ENCODE results near the gene MYL11. TPM values are rescaled to one million over a fixed set of nuclear protein-coding genes. Genes with fewer than 3 reads are reported as not detected.

MYL11 gene
- polyA plus RNA-seq, 1 donor = 14.6 TPM

DNA sequence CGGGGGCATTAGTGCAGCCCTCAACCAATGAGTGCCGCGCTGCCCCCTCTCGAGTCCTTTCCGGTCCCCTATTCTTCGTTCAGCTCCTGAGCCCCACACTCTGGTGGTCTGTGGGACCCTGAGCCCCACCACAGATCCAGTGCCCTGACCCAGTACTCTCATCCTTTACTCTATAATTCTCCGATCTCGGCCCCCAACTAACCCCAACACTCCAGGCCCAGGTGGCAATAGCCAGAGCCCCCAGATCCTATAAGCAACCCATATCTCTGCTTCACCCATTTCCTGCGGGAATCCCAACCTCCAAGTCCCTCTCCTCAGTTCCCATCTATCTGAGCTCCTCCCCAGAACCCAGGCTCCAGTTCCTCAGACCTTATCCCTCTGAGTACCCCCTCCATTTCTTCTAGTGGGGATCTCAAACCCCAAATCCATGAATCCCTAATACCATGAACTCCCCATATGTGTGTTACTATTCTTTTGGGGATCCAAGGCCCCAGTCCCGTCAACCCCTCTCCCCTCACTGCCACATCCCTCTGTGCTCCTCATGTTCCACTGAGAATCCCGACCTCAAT is 3.3 kb upstream of the MYL11 start:
- 80% methylated on average over 1 of the region's 11 CpGs for WGBS (ENCODE audit: insufficient coverage, low lambda C conversion rate)
- no peak for DNase-seq
- peaks cover 4% of the 10 kb centered on the region for H3K36me3 ChIP-seq (ENCODE audit: control insufficient read depth, insufficient read depth, low read length)

DNA sequence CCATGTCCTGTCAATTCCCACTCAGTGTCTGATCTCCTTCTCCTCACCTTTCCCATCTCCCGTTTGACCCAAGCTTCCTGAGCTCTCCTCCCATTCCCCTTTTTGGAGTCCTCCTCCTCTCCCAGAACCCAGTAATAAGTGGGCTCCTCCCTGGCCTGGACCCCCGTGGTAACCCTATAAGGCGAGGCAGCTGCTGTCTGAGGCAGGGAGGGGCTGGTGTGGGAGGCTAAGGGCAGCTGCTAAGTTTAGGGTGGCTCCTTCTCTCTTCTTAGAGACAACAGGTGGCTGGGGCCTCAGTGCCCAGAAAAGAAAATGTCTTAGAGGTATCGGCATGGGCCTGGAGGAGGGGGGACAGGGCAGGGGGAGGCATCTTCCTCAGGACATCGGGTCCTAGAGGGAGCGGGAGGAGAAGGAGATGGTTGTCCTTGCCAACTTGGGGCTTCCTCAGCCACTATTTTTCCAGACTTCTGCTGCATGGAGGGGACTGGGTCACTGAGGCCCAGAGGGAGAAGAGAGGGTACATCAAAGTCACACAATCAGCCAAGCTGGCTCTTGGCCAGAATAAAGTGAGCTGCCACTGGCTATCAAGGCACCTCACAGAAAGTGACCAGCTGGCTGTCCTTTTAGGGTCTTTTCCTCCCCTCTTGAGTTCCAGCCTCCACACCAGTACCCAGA is 2.4 kb upstream of the MYL11 start:
- DNase-seq = no peak
- Histone ChIP-seq H3K4me1 (ENCODE audit: control insufficient read depth, insufficient read depth, low read length) (peaks cover 9% of the 10 kb centered on the region), H3K27me3 (ENCODE audit: control insufficient read depth, insufficient read depth, low read length) (no peaks in the 10 kb centered on the region), H3K27ac (ENCODE audit: low read length) (no peak overlapping the region), H3K36me3 (ENCODE audit: control insufficient read depth, insufficient read depth, low read length) (peaks cover 2% of the 10 kb centered on the region), H3K4me3 (ENCODE audit: low read length) (no peak overlapping the region), H3K9me3 (ENCODE audit: control insufficient read depth, low read depth, low read length) (no peaks in the 10 kb centered on the region)
- no CpG with 5 or more reads among the region's 6 CpGs for WGBS (ENCODE audit: insufficient coverage, low lambda C conversion rate)

More for the DNA sequence above, 3.3 kb upstream of the MYL11 start:
- Histone ChIP-seq H3K27me3 (ENCODE audit: control insufficient read depth, insufficient read depth, low read length) (no peaks in the 10 kb centered on the region), H3K9me3 (ENCODE audit: control insufficient read depth, low read depth, low read length) (no peaks in the 10 kb centered on the region), H3K4me3 (ENCODE audit: low read length) (peak overlapping the region; percentile 35), H3K27ac (ENCODE audit: low read length) (peak overlapping the region; percentile 67), H3K4me1 (ENCODE audit: control insufficient read depth, insufficient read depth, low read length) (peaks cover 8% of the 10 kb centered on the region)

DNA sequence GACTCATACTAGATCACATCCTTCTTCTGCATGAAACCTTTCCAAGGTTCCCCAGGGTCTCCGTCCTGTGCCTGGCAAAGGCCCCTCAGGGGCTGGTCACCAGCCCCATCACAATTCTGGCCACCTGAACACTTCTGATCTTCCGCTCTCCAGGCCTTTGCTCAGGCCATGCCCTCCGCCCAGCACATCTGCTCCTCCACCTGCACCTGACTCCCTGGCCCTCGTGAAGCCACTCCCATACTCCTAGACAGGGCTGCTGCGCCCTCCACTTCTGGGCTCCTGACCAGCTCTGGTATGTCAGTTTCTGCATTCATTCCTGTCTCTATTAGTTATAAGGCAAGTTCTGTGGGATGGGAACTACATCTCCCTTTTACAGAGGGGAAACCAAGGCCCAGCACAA is 1.9 kb upstream of the MYL11 start:
- DNase-seq = no peak
- H3K4me3 ChIP-seq (ENCODE audit: low read length) = no peak overlapping the region
- no peaks in the 10 kb centered on the region for H3K27me3 ChIP-seq (ENCODE audit: control insufficient read depth, insufficient read depth, low read length)
- H3K36me3 ChIP-seq (ENCODE audit: control insufficient read depth, insufficient read depth, low read length) = peaks cover under 1% of the 10 kb centered on the region
- WGBS (ENCODE audit: insufficient coverage, low lambda C conversion rate) = no CpG with 5 or more reads among the region's 5 CpGs
- H3K27ac ChIP-seq (ENCODE audit: low read length) = no peak overlapping the region
- peaks cover 7% of the 10 kb centered on the region for H3K4me1 ChIP-seq (ENCODE audit: control insufficient read depth, insufficient read depth, low read length)
- no peaks in the 10 kb centered on the region for H3K9me3 ChIP-seq (ENCODE audit: control insufficient read depth, low read depth, low read length)

DNA sequence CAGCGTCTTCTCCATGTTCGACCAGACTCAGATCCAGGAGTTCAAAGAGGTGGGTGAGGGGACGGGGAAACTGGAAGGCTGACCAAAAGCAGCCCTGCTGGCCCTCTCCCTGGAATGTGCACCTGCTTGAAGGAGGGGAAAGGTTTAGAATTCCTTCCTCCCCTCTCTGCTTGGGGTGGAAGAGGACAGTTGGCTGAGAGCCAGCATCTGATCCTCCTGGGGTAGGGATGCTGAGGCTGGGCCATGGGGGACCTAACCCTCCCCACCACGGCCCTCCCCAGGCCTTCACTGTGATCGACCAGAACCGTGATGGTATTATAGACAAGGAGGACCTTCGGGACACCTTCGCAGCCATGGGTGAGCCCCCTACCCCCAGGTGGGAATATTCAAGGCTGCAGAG is 1.3 kb downstream of the MYL11 start:
- Histone ChIP-seq H3K27me3 (ENCODE audit: control insufficient read depth, insufficient read depth, low read length) (no peaks in the 10 kb centered on the region), H3K27ac (ENCODE audit: low read length) (no peak overlapping the region), H3K4me1 (ENCODE audit: control insufficient read depth, insufficient read depth, low read length) (peaks cover 10% of the 10 kb centered on the region), H3K4me3 (ENCODE audit: low read length) (no peak overlapping the region), H3K36me3 (ENCODE audit: control insufficient read depth, insufficient read depth, low read length) (peaks cover 2% of the 10 kb centered on the region), H3K9me3 (ENCODE audit: control insufficient read depth, low read depth, low read length) (no peaks in the 10 kb centered on the region)
- WGBS (ENCODE audit: insufficient coverage, low lambda C conversion rate) = no CpG with 5 or more reads among the region's 8 CpGs
- peak in 1 of 2 donors; percentile 3 for DNase-seq

DNA sequence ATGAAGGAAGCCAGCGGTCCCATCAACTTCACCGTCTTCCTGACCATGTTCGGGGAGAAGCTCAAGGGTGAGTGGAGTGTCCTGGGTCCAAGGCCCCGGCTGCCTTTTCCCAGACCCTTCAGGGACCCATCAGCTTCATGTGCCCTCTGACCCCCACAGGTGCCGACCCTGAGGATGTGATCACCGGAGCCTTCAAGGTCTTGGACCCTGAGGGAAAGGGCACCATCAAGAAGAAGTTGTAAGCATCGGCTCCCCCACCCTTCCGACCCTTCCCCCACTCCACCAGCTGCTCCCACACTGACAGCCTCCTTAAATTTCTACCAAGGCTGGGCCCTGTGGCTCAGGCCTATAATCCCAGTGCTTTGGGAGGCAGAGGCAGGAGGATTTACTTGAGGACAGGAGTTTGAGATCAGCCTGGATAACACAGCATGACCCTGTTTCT is 1.9 kb downstream of the MYL11 start:
- WGBS (ENCODE audit: insufficient coverage, low lambda C conversion rate) = no CpG with 5 or more reads among the region's 8 CpGs
- Histone ChIP-seq H3K4me3 (ENCODE audit: low read length) (no peak overlapping the region), H3K4me1 (ENCODE audit: control insufficient read depth, insufficient read depth, low read length) (peaks cover 10% of the 10 kb centered on the region), H3K27ac (ENCODE audit: low read length) (no peak overlapping the region), H3K27me3 (ENCODE audit: control insufficient read depth, insufficient read depth, low read length) (no peaks in the 10 kb centered on the region), H3K36me3 (ENCODE audit: control insufficient read depth, insufficient read depth, low read length) (peaks cover 2% of the 10 kb centered on the region), H3K9me3 (ENCODE audit: control insufficient read depth, low read depth, low read length) (no peaks in the 10 kb centered on the region)
- no peak for DNase-seq

DNA sequence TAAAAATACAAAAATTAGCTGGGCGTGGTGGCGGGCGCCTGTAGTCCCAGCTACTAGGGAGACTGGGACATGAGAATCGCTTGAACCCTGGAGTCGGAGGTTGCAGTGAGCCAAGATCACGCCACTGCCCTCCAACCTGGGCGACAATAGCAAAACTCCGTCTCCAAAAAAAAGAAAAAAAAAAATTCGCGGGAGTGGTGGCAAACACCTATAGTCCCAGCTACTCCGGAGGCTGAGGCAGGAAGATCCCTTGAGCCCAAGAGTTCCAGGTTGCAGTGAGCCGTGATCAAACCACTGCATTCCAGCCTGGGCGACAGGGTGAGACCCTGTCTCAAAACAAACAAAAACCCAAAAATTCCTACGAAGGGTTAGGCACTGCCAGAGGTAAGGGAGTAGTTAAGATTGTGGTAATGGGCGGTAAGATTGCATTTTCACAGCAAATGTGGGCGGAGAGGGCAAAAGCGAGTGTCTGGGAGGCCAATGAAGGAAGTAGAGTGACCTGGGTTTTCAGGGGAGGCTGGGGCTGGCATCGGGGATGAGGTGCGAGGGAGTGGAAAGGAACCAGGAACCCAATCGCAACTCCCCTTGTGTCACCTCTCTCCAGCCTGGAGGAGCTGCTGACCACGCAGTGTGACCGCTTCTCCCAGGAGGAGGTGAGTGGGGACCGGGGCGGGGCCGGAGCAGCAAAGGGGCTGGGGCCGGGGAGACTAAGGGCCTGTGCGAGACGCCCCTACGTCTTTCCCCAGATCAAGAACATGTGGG is 2.6 kb downstream of the MYL11 start:
- H3K27ac ChIP-seq (ENCODE audit: low read length) = peak overlapping the region; percentile 95
- peaks cover 2% of the 10 kb centered on the region for H3K36me3 ChIP-seq (ENCODE audit: control insufficient read depth, insufficient read depth, low read length)
- H3K4me3 ChIP-seq (ENCODE audit: low read length) = peak overlapping the region; percentile 65
- no CpG with 5 or more reads among the region's 29 CpGs for WGBS (ENCODE audit: insufficient coverage, low lambda C conversion rate)
- no peak for DNase-seq
- H3K4me1 ChIP-seq (ENCODE audit: control insufficient read depth, insufficient read depth, low read length) = peaks cover 10% of the 10 kb centered on the region
- H3K9me3 ChIP-seq (ENCODE audit: control insufficient read depth, low read depth, low read length) = no peaks in the 10 kb centered on the region
- H3K27me3 ChIP-seq (ENCODE audit: control insufficient read depth, insufficient read depth, low read length) = no peaks in the 10 kb centered on the region

DNA sequence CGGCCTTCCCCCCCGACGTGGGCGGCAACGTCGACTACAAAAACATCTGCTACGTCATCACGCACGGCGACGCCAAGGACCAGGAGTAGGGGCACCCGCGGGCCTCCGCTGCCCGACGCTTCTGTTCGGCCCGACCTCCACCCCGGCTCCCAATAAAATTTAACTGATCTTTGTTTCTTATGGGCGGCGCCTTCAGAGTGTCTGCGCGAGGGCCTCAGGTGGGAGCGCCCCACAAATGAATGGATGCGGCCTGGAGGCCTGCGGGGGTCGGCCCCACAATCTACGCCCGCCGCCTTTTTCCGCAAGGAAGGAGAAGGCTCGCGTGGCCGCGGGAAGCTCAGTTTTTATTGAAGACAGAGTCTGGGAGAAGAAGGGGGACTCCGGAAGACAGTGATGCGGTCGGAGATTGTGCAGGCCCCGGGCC is 3.2 kb downstream of the MYL11 start:
- H3K27ac ChIP-seq (ENCODE audit: low read length) = peak overlapping the region; percentile 95
- no peaks in the 10 kb centered on the region for H3K27me3 ChIP-seq (ENCODE audit: control insufficient read depth, insufficient read depth, low read length)
- H3K9me3 ChIP-seq (ENCODE audit: control insufficient read depth, low read depth, low read length) = no peaks in the 10 kb centered on the region
- H3K36me3 ChIP-seq (ENCODE audit: control insufficient read depth, insufficient read depth, low read length) = peaks cover 2% of the 10 kb centered on the region
- peaks cover 10% of the 10 kb centered on the region for H3K4me1 ChIP-seq (ENCODE audit: control insufficient read depth, insufficient read depth, low read length)
- no CpG with 5 or more reads among the region's 39 CpGs for WGBS (ENCODE audit: insufficient coverage, low lambda C conversion rate)
- DNase-seq = peak; percentile 90 to 92
- peak overlapping the region; percentile 65 for H3K4me3 ChIP-seq (ENCODE audit: low read length)

DNA sequence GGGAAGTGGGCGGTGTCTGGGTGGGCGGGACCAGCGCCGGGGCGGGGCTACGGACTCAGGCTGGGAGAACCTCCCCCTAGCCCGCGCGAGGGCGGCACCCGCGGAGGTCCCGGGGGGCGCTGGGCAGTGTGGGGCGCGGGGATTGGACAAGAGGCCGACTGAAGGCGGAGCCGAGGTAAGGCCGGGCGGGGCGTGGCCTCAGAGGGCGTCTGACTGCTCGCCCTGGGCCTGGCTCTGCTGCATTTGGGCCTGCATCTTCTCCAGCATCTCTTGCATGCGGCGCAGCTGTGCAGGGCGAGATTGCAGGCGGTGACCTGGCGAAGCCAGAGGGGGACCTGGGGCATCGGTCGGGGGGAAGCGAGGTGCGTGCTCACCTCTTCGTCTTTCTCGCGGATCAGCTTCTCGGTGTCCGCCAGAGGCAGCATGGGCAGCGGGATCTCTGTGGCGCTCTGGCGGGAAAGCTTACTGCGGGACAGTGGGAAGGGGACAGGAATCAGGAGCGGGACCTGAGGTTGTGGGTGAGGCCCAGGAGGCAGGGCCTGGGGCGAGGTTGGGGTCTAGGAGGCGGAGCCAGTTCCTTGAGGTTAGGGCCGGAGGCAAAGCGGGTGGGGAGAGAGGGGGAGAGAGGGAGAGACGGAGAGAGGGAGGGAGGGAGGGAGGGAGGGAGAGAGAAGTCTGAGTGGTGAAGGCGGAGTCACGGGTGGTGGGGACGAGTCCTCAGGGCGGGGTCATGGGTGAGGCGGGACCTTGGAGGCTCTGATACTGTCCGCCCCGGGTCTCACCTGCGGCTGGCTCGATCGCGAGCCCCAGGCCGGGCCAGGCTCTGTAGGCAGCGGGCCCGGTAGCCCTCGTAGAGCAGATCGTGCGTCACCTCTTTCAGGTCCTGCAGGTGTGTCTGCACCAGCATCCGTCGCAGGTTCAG is 3.9 kb downstream of the MYL11 start:
- no peaks in the 10 kb centered on the region for H3K27me3 ChIP-seq (ENCODE audit: control insufficient read depth, insufficient read depth, low read length)
- H3K36me3 ChIP-seq (ENCODE audit: control insufficient read depth, insufficient read depth, low read length) = peaks cover 2% of the 10 kb centered on the region
- no CpG with 5 or more reads among the region's 67 CpGs for WGBS (ENCODE audit: insufficient coverage, low lambda C conversion rate)
- no peaks in the 10 kb centered on the region for H3K9me3 ChIP-seq (ENCODE audit: control insufficient read depth, low read depth, low read length)
- peak; percentile 98 for DNase-seq
- peaks cover 10% of the 10 kb centered on the region for H3K4me1 ChIP-seq (ENCODE audit: control insufficient read depth, insufficient read depth, low read length)
- H3K4me3 ChIP-seq (ENCODE audit: low read length) = peak overlapping the region; percentile 65
- H3K27ac ChIP-seq (ENCODE audit: low read length) = peak overlapping the region; percentile 95

DNA sequence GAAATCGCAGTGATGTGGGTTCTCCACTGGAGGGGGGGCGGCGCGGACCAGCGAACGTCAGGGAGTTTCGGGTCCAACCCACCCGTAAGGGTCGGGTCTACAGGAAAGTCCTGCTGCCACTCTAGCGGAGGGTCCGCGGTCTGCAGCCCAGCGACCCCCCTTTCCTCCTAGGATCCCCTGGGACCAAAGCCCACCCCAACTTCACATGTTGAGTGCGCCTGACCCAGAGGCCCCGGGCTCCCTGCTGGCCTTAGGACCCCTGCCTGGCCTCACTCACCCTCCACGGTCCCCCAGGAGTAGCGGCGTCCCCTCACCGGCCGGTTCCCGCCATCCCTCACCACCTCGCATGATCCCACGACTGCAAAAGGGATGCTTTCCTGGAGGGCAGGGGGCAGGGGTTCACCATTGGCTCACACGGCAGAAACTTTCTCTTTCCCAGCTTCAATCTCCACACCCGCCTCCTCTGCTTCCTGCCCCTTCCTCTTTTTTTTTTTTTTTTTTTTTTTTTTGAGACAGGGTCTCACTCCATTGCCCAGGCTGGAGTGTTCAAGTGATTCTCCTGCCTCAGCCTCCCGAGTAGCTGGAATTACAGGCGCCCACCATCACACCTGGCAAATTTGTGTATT is 4.7 kb downstream of the MYL11 start:
- Histone ChIP-seq H3K27me3 (ENCODE audit: control insufficient read depth, insufficient read depth, low read length) (no peaks in the 10 kb centered on the region), H3K36me3 (ENCODE audit: control insufficient read depth, insufficient read depth, low read length) (peaks cover 2% of the 10 kb centered on the region), H3K4me3 (ENCODE audit: low read length) (peak overlapping the region; percentile 51), H3K9me3 (ENCODE audit: control insufficient read depth, low read depth, low read length) (no peaks in the 10 kb centered on the region), H3K4me1 (ENCODE audit: control insufficient read depth, insufficient read depth, low read length) (peaks cover 10% of the 10 kb centered on the region), H3K27ac (ENCODE audit: low read length) (peak overlapping the region; percentile 86)
- peak in 1 of 2 donors; percentile 3 for DNase-seq
- WGBS (ENCODE audit: insufficient coverage, low lambda C conversion rate) = 28% methylated on average over 2 of the region's 27 CpGs
